ENCODE results near the gene PLPP3. TPM values are rescaled to one million over a fixed set of nuclear protein-coding genes. Genes with fewer than 3 reads are reported as not detected.

PLPP3 gene
- total and polyA plus RNA-seq, 9 of the 15 experiments (the other 6 are each of a cell fraction or from before 2014, with no cell fraction given), result 0.07 to 0.54 (median 0.20) TPM

DNA sequence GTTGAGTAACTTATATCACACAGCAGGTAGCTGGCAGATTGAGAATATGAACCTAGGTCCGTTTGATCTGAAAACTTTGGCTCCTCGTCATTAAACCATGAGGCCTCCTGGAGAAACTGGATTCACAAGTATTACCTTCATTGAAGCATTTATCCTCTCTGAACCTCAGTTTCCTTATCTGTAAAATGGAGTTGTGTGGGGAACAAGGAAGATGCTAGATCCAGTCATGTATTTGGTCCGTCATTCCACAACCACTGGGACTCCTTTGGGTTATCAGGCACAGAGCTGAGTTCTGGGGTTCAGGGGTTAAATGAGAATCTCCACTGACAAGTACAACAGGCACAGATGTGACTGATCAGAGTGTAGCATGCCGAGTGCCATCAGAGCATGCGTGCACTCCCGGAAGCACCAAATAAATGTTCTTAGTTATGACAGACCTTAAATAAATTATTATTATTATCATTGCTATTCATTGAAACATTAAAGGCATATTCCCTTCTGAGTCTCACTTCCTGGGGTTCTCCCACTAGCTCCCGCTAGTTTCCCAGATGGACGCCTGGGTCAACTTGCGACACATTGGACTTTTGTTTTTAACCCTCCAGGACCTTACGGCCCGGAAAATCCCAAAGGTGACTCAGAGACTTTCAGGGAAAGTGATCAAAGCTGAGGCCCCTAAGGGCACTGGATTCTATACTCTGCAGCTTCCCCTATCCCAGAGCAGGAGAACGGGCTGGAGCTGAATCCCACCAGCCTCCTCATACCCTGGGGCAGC is 130.6 kb downstream of the PLPP3 start (continued):
- no peak for TF ChIP-seq HCFC1 (IDR thresholded peaks at IDR 0.05; ENCODE audit: low read depth, low read length)
- TF ChIP-seq, protein P1, sequence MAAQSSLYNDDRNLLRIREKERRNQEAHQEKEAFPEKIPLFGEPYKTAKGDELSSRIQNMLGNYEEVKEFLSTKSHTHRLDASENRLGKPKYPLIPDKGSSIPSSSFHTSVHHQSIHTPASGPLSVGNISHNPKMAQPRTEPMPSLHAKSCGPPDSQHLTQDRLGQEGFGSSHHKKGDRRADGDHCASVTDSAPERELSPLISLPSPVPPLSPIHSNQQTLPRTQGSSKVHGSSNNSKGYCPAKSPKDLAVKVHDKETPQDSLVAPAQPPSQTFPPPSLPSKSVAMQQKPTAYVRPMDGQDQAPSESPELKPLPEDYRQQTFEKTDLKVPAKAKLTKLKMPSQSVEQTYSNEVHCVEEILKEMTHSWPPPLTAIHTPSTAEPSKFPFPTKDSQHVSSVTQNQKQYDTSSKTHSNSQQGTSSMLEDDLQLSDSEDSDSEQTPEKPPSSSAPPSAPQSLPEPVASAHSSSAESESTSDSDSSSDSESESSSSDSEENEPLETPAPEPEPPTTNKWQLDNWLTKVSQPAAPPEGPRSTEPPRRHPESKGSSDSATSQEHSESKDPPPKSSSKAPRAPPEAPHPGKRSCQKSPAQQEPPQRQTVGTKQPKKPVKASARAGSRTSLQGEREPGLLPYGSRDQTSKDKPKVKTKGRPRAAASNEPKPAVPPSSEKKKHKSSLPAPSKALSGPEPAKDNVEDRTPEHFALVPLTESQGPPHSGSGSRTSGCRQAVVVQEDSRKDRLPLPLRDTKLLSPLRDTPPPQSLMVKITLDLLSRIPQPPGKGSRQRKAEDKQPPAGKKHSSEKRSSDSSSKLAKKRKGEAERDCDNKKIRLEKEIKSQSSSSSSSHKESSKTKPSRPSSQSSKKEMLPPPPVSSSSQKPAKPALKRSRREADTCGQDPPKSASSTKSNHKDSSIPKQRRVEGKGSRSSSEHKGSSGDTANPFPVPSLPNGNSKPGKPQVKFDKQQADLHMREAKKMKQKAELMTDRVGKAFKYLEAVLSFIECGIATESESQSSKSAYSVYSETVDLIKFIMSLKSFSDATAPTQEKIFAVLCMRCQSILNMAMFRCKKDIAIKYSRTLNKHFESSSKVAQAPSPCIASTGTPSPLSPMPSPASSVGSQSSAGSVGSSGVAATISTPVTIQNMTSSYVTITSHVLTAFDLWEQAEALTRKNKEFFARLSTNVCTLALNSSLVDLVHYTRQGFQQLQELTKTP (IDR thresholded peaks at IDR 0.05; ENCODE audit: low read depth in 1 of 2, partially characterized antibody in 2 of 2), result peak in 1 of 2 experiments; percentile 81
- TF ChIP-seq NR2C2 (CRISPR knock-in tag; IDR thresholded peaks at IDR 0.05), result no peak
- TF ChIP-seq NR2C2 (tag; IDR thresholded peaks at IDR 0.05), result no peak

DNA sequence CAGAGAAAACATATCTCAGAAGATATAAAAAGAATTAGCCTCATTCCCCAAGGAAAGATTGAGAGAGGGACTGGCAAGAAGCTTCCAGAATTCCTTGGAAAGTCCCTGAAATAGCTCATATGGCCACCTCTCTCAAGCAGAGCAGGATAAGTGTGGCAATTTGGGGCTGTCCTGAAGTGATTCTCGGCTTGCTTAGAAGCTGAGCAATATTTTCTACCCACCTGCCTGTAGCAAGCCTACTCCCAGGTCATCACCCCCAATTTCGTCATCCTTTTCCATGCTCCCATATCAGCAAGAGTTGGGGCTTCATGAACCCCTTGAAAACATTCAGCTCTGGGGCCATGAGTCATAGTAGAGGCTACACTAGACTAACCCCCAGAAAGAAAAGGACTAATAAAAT is 131.5 kb downstream of the PLPP3 start:
- in situ Hi-C loops (cut with MboI) (no loop called here), intact Hi-C loops (cut with micrococcal nuclease) (no loop called here)
- H3K27ac ChIP-seq (ENCODE audit: extremely low read depth, low read depth, low read length), result no peak overlapping the region
- H3K9ac ChIP-seq (ENCODE audit: insufficient read depth in 1 of 2, low read depth in 2 of 2, low read length in 2 of 2), result no peak overlapping the region
- H3K79me2 ChIP-seq (ENCODE audit: control insufficient read depth, insufficient read depth, low read length), result no peaks in the 10 kb centered on the region
- no peak overlapping the region for H2AFZ ChIP-seq (ENCODE audit: low read depth, low read length)
- ChIA-PET CTCF (ENCODE audit: low intra/inter-chr PET ratio) (no interaction called here), POLR2A (interaction anchor here (0.6 to 1.1 kb wide), 2 partner anchors 9 to 112 kb away, joined by 3 to 5 read pairs; no protein-coding TSS in a partner anchor)
- H3K9me3 ChIP-seq (replicated peaks; ENCODE audit: control insufficient read depth, insufficient read depth, low read depth, low read length), result no peaks in the 10 kb centered on the region
- WGBS (ENCODE audit: insufficient coverage, low coverage, missing lambda C conversion rate), result 4% methylated on average over 2 of the region's 2 CpGs
- H3K4me2 ChIP-seq (ENCODE audit: insufficient read depth, low read length), result no peak overlapping the region
- no peaks in the 10 kb centered on the region for H3K4me1 ChIP-seq (replicated peaks in 1 of 2; ENCODE audit: control insufficient read depth in 2 of 2, insufficient read depth in 2 of 2, low read length in 2 of 2)
- H4K20me1 ChIP-seq (replicated peaks; ENCODE audit: control insufficient read depth, insufficient read depth, low read length), result no peaks in the 10 kb centered on the region
- ATAC-seq, result no peak
- BruUV-seq (replicated peaks), result no TSS peak
- DNase-seq (ENCODE audit: extremely low read depth in 1 of 4, low spot score in 3 of 4), result no peak
- no peaks in the 10 kb centered on the region for H3K9me1 ChIP-seq (ENCODE audit: control insufficient read depth, insufficient read depth, low read length)
- no peak overlapping the region for H3K4me3 ChIP-seq
- no peaks in the 10 kb centered on the region for H3K36me3 ChIP-seq (ENCODE audit: control insufficient read depth, insufficient read depth, low read length)
- FAIRE-seq, result no peak
- no peaks in the 10 kb centered on the region; a peak in 1 of 5 replicates for H3K27me3 ChIP-seq (ENCODE audit: control insufficient read depth in 2 of 2, insufficient read depth in 2 of 2, low read length in 2 of 2)
- TF ChIP-seq SOX6 (IDR thresholded peaks at IDR 0.05) (no peak), TGIF2 (CRISPR knock-in tag; IDR thresholded peaks at IDR 0.05) (no peak), SIX5 (IDR thresholded peaks at IDR 0.05; ENCODE audit: borderline replicate concordance in 1 of 2, insufficient read depth in 1 of 2, low read depth in 1 of 2, low read length in 2 of 2) (no peak)
- TF ChIP-seq, protein P2, sequence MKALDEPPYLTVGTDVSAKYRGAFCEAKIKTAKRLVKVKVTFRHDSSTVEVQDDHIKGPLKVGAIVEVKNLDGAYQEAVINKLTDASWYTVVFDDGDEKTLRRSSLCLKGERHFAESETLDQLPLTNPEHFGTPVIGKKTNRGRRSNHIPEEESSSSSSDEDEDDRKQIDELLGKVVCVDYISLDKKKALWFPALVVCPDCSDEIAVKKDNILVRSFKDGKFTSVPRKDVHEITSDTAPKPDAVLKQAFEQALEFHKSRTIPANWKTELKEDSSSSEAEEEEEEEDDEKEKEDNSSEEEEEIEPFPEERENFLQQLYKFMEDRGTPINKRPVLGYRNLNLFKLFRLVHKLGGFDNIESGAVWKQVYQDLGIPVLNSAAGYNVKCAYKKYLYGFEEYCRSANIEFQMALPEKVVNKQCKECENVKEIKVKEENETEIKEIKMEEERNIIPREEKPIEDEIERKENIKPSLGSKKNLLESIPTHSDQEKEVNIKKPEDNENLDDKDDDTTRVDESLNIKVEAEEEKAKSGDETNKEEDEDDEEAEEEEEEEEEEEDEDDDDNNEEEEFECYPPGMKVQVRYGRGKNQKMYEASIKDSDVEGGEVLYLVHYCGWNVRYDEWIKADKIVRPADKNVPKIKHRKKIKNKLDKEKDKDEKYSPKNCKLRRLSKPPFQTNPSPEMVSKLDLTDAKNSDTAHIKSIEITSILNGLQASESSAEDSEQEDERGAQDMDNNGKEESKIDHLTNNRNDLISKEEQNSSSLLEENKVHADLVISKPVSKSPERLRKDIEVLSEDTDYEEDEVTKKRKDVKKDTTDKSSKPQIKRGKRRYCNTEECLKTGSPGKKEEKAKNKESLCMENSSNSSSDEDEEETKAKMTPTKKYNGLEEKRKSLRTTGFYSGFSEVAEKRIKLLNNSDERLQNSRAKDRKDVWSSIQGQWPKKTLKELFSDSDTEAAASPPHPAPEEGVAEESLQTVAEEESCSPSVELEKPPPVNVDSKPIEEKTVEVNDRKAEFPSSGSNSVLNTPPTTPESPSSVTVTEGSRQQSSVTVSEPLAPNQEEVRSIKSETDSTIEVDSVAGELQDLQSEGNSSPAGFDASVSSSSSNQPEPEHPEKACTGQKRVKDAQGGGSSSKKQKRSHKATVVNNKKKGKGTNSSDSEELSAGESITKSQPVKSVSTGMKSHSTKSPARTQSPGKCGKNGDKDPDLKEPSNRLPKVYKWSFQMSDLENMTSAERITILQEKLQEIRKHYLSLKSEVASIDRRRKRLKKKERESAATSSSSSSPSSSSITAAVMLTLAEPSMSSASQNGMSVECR (CRISPR knock-in tag; IDR thresholded peaks at IDR 0.05), result no peak
- TF ChIP-seq, protein P3, sequence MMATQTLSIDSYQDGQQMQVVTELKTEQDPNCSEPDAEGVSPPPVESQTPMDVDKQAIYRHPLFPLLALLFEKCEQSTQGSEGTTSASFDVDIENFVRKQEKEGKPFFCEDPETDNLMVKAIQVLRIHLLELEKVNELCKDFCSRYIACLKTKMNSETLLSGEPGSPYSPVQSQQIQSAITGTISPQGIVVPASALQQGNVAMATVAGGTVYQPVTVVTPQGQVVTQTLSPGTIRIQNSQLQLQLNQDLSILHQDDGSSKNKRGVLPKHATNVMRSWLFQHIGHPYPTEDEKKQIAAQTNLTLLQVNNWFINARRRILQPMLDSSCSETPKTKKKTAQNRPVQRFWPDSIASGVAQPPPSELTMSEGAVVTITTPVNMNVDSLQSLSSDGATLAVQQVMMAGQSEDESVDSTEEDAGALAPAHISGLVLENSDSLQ (IDR thresholded peaks at IDR 0.05), result no peak
